GM12872 (cell line): ENCODE results near the gene VRK1.

Experiments used
- TF ChIP-seq, protein P1 (sequence below): IDR thresholded peaks from 3 replicates; pipeline ENCODE4 v1.5.1; 2011; ENCODE audit warnings: low read depth, mild to moderate bottlenecking, low read length, moderate library complexity; ENCODE audit not compliant: insufficient read depth

The VRK1 gene

DNA sequence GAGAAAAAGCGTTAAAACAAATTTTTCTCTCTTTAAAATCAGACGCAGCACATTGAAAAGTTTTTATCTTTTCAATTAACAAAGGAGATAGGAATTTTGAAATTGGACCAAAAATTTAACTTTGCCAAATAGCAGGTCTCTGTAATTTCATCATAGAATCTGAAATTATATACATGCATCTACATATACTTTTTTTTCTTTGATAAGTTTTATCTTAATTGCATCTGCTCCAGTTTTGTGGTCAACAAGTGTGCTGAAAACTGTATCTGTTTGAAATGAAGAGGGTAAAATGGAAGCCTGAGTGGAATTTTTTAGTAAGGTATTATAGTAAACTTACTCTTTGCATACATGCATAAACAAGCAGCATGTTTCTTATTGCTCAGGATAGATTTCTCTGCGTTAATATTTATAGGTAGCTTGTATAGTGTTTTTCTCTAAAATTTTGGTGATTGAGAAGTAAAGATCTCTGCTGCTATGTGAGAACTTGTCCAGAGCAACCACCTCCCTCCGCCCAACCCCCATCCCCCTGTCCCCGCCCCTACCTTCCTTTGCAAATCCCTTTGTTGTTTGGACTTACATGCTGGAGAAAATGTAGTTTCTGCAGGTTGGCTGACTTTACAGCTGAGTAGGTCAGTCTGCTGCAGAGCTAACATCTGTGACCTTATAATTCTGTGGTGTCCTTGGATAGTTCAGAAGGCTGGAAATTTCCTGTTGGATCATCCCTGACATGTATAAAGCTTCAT, 64.6 kb downstream of the VRK1 start:
- TF ChIP-seq, protein P1, sequence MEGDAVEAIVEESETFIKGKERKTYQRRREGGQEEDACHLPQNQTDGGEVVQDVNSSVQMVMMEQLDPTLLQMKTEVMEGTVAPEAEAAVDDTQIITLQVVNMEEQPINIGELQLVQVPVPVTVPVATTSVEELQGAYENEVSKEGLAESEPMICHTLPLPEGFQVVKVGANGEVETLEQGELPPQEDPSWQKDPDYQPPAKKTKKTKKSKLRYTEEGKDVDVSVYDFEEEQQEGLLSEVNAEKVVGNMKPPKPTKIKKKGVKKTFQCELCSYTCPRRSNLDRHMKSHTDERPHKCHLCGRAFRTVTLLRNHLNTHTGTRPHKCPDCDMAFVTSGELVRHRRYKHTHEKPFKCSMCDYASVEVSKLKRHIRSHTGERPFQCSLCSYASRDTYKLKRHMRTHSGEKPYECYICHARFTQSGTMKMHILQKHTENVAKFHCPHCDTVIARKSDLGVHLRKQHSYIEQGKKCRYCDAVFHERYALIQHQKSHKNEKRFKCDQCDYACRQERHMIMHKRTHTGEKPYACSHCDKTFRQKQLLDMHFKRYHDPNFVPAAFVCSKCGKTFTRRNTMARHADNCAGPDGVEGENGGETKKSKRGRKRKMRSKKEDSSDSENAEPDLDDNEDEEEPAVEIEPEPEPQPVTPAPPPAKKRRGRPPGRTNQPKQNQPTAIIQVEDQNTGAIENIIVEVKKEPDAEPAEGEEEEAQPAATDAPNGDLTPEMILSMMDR, result no peak

DNA sequence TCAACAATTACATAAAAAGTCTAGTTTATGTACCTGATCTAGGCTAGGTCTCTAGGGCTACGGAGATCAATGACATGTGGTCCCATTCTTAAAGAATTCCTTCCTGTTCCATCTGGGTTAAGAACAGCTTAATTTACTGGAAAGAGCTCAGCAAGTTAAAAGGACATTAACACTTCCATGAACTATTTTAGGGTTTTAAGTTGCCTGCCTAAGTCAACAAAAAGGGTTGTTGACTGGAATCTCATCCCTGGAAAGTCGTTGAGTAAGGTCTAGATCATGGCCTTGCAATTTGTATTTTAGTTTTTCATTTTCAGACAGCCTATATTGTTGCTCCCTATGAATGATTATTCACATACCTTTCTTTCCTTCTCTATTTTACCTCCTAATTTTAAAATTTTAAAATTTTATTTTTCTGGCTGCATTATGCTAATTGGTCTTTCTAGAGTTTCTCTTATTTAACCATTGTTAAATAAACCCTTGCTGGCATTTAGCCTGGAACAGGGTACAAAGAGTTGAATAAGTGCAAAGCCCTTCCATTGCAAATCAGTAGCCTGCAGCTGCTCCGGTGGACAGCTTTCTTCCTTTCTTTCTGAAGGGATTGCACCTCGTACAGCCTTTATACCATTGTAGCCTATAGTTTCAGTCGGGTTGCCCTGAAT, 66.3 kb downstream of the VRK1 start:
- TF ChIP-seq, protein P1, result no peak

DNA sequence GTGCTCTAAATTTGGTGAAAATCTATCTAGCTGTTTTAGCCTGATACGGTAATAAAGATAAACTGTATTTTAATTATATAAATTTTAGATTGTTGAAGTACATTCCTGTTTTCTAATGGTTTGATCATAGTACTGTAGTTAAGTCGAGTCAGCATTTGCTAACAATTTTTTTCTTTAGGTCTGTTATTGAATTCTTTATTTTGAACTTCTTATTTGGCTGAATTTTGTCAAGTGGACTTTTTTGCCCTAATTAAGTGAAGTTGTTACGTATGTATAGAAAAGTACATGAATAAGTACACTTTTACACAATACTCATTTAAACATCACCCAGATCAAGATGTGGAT, 66.8 kb downstream of the VRK1 start:
- TF ChIP-seq, protein P1, result no peak

GRCh38 chr14:96867634-96868033, 70.5 kb downstream of the VRK1 start:
- TF ChIP-seq, protein P1, result no peak

- TF ChIP-seq, protein P1, result no peak
Observed at GRCh38 chr14:96874127-96874526, 76.9 kb downstream of the VRK1 start.

- TF ChIP-seq, protein P1, result no peak
Observed at GRCh38 chr14:96876747-96877146, 79.6 kb downstream of the VRK1 start.

DNA sequence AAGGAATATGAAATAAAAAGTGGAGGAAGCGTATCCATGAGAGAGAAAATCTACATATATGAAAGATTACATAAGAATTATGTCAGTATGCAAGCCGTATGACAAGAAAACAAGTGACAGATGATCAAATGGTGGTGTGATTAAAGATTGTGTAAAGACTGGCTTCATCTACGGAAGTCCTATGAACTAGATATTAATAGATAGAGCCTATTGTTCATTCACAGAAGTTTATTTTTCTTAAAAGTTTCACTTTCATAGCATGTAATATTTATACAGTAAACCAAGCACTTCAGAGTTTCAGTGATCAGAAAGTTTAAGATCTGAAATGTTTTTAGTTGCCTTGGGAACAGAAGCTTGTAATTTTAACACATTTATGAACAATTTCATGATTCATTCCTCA, 84.5 kb downstream of the VRK1 start:
- TF ChIP-seq, protein P1, result no peak
